ENCODE measurements around the gene JAK3.
A peak's percentile ranks its signal among the peaks of the same experiment; 100 is the strongest.

The JAK3 gene

DNA sequence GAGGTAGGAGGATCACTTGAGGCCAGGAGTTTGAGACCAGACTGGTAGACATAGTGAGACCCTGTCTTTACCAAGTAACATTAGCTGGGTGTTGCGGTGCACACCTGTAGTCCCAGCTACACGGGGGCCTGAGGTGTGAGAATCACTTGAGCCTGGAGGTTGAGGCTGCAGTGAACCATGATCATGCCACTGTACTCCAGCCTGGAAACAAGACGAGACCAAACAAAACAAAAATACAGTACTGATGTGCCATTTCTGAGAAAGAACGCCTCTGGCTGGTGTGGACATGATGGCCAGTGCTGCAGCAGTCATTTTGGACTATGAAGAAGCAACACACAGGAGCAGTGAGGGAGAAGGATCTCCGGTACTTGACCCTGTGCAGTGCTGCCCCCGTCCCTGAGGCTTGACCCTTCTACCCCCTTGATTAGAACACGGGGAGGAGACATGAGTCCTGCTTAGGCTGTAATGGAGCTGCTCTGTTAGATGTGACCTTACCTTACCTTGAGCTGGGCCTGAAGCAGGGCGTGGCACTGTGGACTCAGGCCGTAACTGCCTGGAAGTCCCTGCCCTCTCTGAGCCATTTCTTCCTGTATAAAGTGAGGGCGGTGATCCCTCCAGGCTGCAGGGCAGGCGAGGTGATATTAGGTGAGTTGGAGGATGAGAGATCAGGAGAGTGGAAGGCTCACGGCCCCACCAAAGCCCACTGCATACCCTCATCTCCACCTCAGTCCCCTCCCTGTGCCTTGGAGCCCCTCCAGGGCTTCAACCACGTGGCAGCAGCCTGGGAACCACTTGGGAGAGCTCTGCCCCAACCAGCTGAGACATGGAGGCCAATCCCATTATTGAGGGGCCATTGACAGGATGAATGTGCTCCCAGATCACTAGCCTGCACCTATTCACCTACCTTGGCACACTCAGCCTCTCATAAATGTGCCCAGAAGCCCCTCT, 17.9 kb upstream of the JAK3 start:
- DNase-seq (ENCODE audit: low read depth): no peak

DNA sequence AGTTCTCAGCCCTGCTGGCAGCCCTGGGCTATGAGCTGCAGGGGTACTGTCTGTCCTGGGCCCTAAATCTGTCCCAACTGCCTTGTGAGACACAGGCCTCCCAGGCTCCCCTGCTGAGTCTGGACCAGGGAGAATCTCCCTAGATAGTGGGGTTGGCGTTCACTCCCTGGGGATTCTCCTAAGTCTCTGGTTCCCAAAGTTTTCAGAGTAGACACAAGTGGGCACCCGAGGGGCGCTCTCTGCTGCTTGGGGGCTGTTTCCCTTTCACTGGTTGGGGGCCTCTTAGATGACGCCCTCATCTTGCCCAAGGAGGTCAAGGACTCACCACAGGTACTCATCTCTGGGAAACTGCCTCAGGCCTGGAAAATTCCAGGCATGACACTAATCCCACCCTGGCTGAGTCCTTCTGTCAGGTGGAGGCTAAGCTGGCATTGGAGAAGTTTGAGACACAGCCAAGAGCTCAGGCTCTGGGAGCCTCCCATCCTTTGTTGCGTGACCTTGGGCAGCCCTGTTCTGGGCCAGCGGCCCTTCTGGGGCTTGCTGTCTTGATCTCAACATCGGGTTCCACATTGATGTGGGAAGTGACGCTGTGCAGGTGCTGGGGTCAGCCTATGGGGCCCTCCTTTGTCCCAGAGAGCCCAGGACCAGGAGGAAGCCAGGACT, 15.9 kb upstream of the JAK3 start:
- DNase-seq (ENCODE audit: low read depth): no peak

DNA sequence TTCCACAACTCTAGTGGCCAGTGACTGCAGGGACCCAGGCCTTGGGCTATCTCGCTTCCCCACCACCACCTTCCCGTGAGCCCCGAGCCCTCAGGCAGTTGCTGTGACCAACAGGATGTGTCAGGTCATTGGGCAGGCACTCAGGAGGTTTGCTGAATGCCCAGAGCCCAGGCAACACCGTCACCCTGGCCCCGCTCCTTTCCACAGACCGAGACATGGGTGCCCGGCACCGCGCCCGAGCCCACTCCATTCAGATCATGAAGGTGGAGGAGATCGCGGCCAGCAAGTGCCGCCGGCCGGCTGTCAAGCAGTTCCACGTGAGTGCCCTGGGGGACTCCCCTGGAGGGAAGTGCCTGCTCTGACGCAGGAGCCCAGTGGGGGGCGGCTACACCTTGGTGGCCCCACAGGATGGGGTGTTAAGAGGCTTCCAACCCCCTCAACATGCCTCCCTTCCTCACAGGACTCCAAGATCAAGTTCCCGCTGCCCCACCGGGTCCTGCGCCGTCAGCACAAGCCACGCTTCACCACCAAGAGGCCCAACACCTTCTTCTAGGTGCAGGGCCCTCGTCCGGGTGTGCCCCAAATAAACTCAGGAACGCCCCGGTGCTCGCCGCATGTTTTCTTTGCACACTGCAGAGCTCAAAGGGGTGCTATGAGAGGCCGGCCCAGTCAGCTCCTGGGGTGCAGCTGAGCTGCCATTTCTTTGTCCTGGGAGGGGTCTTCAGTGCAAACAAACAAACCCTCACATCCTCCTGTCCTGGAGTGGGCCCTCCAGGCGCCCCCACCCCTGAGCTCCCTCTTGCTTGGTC, 15.1 kb upstream of the JAK3 start:
- DNase-seq (ENCODE audit: low read depth): no peak

DNA sequence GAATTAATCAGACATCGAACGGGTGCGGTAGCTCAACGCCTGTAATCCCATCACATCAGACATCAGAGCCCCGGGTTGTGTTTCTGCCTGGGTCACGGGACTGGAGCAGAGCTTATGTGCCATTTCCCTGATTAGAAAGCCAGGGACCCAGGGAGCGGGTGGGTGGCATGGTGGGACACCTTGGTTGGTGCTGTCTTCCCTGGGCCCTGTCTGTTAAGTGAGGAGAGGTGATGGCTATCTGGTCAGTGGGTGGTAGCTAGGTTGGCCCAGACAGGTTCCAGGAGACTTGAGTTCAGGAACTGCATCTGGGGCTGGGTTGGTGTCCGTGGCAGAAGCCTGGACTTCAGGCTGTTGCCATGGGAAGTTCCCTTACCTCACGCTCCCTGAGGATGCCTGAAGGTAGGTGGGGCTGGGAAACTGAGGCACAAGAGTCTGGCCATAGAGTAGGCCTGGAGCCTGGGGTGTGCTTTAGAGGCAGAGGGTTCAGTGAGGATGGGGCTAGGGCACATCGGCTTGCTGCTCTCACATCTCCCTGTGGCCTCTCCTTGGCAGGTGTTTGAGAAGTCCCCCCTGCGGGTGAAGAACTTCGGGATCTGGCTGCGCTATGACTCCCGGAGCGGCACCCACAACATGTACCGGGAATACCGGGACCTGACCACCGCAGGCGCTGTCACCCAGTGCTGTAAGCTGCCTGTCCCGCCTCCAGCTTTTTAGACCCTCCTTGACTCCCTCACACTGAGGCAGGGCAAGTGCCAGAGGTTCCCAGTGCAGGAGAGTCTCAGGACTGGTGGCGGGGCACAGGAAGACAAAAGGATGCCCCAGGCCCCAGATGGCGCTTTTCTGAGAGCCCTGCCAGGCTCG, 14.0 kb upstream of the JAK3 start:
- DNase-seq (ENCODE audit: low read depth): no peak

DNA sequence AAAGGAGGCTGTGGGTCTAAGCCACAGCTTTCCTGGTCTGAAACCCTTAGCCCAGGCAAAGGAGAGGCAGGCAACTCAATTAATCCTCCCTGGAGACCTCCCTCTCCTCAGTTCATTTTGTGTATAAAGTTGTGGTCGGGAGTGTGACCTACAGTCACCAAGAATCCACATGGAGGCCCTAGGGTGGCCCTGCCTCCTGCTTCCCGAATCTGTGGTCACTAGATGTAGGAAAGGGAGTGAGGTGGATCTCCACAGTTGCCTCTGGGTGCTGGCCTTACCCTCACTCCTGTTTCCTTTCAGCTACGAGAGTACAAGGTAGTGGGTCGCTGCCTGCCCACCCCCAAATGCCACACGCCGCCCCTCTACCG, 13.2 kb upstream of the JAK3 start:
- DNase-seq (ENCODE audit: low read depth): no peak

GRCh38 chr19:17860331-17860992, 12.7 kb upstream of the JAK3 start:
- DNase-seq (ENCODE audit: low read depth): no peak

- DNase-seq (ENCODE audit: low read depth): peak; percentile 100
These were observed 11.9 kb upstream of the JAK3 start, which contains the start of gene RPL18A for GRCh38 chr19:17859533-17860330. Gene RPL18A, plus strand, starts transcription at chr19:17859910. Its CDS starts 47 bp downstream, at chr19:17859957.

- peak; percentile 48 for DNase-seq (ENCODE audit: low read depth)
These were observed 7.7 kb upstream of the JAK3 start for GRCh38 chr19:17855280-17856152.

DNA sequence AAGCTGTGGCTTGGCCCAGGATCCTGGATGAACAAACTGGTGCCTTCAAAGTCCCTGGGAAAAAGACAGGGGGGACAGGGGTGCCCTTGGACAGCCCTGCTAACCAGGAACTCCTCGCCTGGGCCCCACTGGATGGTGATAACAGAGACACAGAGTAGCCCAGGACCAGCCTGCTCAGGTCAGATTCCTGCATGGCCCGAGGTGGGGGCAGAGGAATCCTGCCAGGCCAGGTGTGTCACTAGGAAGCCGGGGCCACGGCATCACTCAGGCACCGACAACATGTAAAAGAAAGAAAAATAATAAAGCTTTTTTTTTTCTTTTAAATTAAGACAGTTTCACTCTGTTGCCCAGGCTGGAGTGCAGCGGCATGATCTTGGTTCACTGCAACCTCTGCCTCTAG, 6.3 kb upstream of the JAK3 start:
- DNase-seq (ENCODE audit: low read depth): no peak

DNA sequence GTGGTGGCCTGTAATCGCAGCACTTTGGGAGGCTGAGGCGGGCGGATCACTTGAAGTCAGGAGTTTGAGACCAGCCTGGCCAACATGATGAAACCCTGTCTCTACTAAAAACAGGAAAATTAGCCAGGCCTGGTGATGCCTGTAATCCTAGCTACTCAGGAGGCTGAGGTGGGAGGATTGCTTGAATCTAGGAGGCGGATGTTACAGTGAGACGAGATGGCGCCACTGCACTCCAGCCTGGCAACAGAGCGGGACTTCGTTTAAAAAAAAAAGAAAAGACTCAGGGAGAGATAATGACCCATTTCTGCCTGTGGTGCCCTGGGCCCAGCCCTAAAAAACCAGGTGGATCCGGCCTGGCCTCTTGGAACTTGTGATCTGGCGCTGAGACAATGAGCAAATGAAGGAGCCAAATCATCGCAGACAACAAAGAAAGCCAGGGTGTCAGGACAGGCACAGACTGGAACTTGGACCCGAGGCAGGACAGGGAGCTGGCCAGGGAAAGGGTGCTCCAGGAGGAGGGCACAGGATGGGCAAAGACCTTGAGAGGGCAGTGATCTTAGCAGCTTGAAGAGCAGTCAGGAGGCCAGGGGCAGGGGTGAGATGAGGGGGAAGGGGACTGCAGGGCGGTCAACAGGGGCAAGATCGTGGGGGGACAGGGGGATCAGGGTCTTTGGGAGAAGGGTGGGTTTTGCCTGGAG, 962 bp upstream of the JAK3 start:
- DNase-seq (ENCODE audit: low read depth): no peak

DNA sequence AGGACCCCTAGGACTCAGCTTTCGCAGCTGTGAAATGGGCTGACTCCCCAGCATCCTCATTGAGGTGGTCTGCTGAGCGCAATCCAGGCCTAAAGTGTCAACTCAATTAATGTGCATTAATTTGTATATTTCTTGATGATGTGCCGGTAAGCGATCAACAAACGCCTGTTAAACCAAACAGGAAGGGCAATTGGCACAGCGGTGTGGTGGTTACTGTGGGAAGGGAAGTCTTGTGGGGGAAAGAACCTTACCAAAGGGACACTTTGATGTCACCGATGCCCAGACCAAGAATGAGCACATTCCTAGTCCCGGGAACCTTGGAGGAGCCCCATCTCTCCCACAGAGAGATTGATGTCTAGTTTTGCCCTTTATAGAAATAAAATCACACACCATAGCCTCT, 1.6 kb downstream of the JAK3 start:
- no peak for DNase-seq (ENCODE audit: low read depth)

DNA sequence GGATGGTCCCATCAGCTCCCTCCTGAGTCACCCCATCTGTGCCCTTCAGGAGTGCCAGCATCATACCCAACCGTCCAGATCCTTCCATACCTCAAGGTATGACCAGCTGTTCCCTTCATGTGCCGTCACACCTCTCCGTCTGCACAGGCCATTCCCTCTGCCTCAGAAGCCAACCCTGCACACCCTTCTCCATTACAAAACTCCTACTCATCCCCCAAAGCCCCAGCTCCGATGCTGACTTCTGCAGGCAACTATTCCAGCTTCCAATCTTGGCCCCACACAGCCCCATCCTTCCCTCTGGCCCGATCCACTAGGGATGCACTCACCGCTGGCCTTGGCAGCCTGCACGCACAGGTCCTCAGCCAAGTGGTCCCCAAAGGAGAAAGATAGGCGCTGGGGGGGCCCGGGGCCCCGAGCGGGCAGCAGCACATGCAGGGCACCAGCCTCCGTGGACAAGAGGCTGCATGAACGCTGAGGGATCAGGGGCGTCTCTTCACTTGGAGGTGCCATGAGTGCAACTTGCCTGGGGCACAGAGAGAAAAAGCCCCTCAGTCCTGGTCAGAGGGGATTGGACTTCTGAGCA, 3.8 kb downstream of the JAK3 start:
- DNase-seq (ENCODE audit: low read depth): no peak

- DNase-seq (ENCODE audit: low read depth): no peak
These were observed 4.4 kb downstream of the JAK3 start for GRCh38 chr19:17843292-17843827.

DNA sequence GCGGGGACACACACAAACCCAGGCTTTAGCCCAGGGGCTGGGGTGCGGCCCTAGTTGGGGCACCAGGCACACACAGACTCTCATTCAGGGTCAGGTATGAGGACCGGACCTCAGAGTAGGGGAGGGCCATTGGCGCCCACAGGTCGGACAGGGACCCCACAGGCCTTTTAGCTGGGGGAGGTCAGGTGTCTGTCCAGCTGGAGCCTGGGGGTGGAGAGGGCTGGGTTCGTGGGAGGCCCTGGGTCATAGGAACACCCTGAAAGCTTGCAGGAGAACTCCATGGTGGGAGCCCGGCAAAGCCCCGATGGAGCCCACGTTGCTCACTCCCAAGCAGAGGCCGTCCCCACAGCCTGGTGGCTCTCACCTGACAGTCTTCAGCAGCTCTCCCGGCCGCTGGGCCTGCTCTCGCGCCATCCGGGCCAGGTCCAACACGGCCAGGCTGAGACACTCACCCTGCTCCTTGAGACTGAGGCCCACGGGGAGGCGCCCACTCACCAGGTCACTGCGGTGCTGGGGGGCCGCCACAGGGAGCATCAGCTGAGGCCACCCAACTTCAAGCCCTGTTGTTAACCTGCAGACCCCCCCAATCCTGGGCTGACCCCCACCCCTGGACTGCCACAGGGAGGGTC, 5.0 kb downstream of the JAK3 start:
- no peak for DNase-seq (ENCODE audit: low read depth)

- peak; percentile 84 for DNase-seq (ENCODE audit: low read depth)
These were observed 5.7 kb downstream of the JAK3 start for GRCh38 chr19:17841810-17842662.

DNA sequence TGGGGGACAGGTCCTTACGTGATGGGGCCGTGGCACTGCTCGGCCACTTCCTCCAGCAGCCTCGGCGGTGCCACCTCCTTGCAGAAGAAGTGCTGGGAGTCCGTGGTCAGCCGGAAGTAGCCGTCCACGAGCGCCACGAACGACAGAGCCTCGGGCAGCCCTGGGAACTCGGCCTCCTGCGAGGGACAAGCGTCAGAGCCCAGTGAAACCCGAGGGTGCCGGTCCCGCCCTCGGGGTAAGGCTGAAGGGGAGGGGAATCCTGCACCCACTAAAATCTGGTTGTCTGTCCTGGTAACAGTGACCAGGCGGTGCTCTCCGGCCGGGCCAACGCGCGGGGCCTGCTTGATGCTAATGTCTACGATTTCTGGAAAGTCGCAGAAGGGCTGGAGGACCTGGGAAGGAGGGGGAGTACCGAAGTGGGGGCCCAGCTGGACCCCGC, 6.4 kb downstream of the JAK3 start:
- DNase-seq (ENCODE audit: low read depth): no peak
